ENCODE data around the gene TANC1. TPM values are rescaled to one million over a fixed set of nuclear protein-coding genes. Genes with fewer than 3 reads are reported as not detected.

Gene TANC1
- total and polyA plus RNA-seq, 3 donors from 2014 or later: 8.6 to 19.3 (median 16.2) TPM

DNA sequence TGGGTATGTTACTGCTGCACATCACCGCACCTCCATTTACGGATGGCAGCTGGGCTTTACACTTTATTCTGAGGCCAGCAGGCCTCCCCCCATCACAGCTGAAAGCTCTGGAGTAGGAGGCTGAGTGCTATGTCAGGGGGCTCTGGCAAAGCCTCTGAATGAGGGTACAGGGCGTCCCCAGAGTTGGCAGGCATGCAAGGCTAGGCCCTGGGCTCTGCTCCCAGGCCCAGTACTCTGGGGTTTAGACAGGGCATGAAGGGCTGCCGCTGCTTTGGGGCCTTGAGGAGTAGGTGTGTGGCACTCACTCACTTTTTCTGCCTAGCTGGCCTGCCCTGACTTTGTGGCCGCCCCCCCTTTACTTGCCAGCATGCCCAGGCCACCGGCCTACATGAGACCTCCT lies 227.3 kb downstream of the TANC1 start:
- no peak for TF ChIP-seq POLR2A (IDR thresholded peaks at IDR 0.05)
- TF ChIP-seq, protein P1, sequence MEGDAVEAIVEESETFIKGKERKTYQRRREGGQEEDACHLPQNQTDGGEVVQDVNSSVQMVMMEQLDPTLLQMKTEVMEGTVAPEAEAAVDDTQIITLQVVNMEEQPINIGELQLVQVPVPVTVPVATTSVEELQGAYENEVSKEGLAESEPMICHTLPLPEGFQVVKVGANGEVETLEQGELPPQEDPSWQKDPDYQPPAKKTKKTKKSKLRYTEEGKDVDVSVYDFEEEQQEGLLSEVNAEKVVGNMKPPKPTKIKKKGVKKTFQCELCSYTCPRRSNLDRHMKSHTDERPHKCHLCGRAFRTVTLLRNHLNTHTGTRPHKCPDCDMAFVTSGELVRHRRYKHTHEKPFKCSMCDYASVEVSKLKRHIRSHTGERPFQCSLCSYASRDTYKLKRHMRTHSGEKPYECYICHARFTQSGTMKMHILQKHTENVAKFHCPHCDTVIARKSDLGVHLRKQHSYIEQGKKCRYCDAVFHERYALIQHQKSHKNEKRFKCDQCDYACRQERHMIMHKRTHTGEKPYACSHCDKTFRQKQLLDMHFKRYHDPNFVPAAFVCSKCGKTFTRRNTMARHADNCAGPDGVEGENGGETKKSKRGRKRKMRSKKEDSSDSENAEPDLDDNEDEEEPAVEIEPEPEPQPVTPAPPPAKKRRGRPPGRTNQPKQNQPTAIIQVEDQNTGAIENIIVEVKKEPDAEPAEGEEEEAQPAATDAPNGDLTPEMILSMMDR (IDR thresholded peaks at IDR 0.05): no peak
- Histone ChIP-seq H3K27ac (no peak overlapping the region), H3K4me3 (no peak overlapping the region), H3K9me3 (no peaks in the 10 kb centered on the region), H3K36me3 (ENCODE audit: low read depth, missing control alignments) (no peaks in the 10 kb centered on the region), H3K27me3 (no peaks in the 10 kb centered on the region), H3K4me1 (no peaks in the 10 kb centered on the region)
- WGBS, 2 donors: 64 to 74% methylated on average over 6 of the region's 6 CpGs
- DNase-seq: no peak
- intact Hi-C loops (cut with DNase I; ENCODE audit: low total_unique reads): no loop called here

DNA sequence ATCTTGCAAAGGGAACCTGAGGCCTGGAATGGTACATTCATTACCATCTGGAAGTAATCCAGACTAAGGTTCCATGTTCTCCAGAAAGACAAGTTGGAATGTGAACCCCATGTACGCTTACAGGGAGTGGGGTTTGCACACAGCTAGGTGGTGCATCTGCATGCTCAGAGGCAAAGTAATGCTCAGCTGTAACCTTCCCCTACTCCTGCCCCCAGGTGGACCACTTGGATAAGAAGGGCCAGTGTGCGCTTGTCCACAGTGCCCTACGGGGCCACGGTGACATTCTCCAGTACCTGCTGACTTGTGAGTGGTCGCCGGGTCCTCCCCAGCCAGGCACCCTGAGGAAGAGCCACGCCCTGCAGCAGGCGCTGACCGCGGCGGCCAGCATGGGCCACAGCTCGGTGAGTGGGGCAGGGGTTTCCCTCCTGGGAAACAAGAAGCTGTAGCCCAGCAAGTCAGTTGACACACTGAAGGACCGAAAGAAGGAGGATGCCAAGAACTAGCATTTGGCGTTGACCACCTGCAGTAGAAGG lies 228.0 kb downstream of the TANC1 start:
- DNase-seq: no peak
- Histone ChIP-seq H3K4me1 (no peaks in the 10 kb centered on the region), H3K27ac (no peak overlapping the region), H3K9me3 (no peaks in the 10 kb centered on the region), H3K27me3 (no peaks in the 10 kb centered on the region), H3K4me3 (no peak overlapping the region), H3K36me3 (ENCODE audit: low read depth, missing control alignments) (no peaks in the 10 kb centered on the region)
- intact Hi-C loops (cut with DNase I; ENCODE audit: low total_unique reads): no loop called here
- TF ChIP-seq POLR2A (IDR thresholded peaks at IDR 0.05): no peak
- TF ChIP-seq, protein P1 (IDR thresholded peaks at IDR 0.05): no peak
- 95 to 100% methylated on average over 5 to 14 of the region's 14 CpGs for WGBS, 2 donors

DNA sequence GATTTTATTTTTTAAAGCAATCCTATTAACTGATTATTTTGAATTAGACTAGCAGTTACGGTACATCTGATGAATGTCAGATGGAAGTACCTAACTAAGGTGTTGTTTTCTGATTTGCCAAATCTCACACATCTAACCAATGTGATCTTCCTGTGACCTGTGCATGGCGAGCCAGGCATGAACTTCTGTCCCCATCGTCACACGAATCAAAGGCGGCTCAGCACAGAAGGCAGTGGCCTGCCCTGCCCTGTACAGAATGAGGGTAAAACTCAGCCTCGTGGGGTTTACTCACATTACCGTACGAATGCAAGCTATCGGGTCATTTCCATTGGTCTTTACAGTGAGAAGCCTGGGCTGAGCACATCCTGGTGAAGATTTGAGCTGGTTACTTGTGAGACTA lies 230.8 kb downstream of the TANC1 start:
- Histone ChIP-seq H3K4me3 (no peak overlapping the region), H3K27ac (no peak overlapping the region), H3K4me1 (no peaks in the 10 kb centered on the region), H3K9me3 (no peaks in the 10 kb centered on the region), H3K36me3 (ENCODE audit: low read depth, missing control alignments) (no peaks in the 10 kb centered on the region), H3K27me3 (no peaks in the 10 kb centered on the region)
- intact Hi-C loops (cut with DNase I; ENCODE audit: low total_unique reads): no loop called here
- no peak for TF ChIP-seq POLR2A (IDR thresholded peaks at IDR 0.05)
- DNase-seq: no peak
- WGBS, 2 donors: 89 to 90% methylated on average over 9 of the region's 9 CpGs

DNA sequence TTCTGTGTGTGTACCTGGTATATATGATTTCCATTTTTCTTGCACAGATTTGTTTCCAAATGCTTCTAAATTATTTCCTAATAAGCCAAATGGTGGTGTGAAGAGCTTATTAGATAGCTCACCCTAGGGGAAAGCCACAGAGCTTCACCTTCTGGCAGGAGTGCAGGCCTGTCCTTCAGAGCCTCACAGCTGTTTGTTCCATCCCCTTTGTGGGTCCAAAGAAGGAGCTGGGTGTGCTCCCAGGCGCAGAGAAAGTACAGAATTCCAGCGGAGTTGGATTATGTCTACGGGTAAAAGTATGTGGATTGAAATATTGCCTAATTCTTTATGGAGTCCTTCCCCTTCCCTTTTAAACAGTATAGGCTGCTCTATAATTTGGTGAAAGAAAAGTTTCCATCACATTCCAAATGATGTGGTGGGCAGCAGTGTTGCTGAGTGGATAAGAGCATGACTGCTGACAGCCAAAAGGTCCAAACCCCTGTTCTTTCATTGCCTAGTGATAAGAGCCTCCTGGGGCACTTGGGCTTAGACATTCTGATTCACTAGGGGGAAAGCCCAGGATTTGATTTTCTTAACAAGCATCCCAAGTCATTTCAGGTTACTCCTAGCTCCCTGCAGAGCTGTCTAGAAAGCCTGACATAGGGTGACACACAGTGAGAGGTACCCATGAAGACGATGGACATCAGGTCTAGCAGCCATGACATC lies 231.5 kb downstream of the TANC1 start:
- Histone ChIP-seq H3K4me3 (no peak overlapping the region), H3K27me3 (no peaks in the 10 kb centered on the region), H3K9me3 (no peaks in the 10 kb centered on the region), H3K27ac (no peak overlapping the region), H3K4me1 (no peaks in the 10 kb centered on the region), H3K36me3 (ENCODE audit: low read depth, missing control alignments) (no peaks in the 10 kb centered on the region)
- intact Hi-C loops (cut with DNase I; ENCODE audit: low total_unique reads): no loop called here
- no peak for DNase-seq
- TF ChIP-seq POLR2A (IDR thresholded peaks at IDR 0.05): no peak
- TF ChIP-seq, protein P1 (IDR thresholded peaks at IDR 0.05): no peak
- 67 to 73% methylated on average over 4 of the region's 4 CpGs for WGBS, 2 donors

DNA sequence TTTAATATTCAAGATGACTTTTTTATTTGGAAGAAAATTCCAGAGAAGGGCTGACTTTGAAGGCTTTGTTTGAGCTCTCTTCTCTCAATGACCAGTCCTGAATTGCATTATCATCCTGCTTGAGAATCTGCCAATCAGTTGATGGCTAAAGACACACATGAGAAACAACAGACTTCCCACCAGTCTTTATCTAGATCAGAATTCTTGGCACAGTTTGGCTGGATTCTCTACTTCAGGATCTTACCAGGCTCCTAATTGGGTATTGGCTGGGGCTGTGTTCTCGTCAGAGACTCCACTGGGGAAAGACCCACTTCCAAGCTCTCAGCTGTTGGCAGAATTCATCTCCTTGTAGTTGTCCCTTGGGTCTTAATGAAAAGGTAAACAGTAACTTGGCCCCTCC lies 232.1 kb downstream of the TANC1 start:
- H3K27ac ChIP-seq: no peak overlapping the region
- DNase-seq: no peak

More for the DNA sequence above, 232.1 kb downstream of the TANC1 start:
- Histone ChIP-seq H3K9me3 (no peaks in the 10 kb centered on the region), H3K4me1 (no peaks in the 10 kb centered on the region), H3K4me3 (no peak overlapping the region), H3K36me3 (ENCODE audit: low read depth, missing control alignments) (no peaks in the 10 kb centered on the region), H3K27me3 (no peaks in the 10 kb centered on the region)
- intact Hi-C loops (cut with DNase I; ENCODE audit: low total_unique reads): no loop called here
- TF ChIP-seq, protein P1 (IDR thresholded peaks at IDR 0.05): no peak
- TF ChIP-seq POLR2A (IDR thresholded peaks at IDR 0.05): no peak
- 69 to 86% methylated on average over 1 of the region's 1 CpG for WGBS, 2 donors

All from testis (tissue), 3 donors.